GM10248 (cell line): ENCODE data around the gene EIF4E.

Experiments used
- CTCF ChIA-PET: fragments of 300-600 bp; sonication (Branson Sonifier 250); formaldehyde crosslinking; extraction: SDS; loops from one replicate; lab custom pipeline; 2021; ENCODE audit warnings: antibody characterized with exemption; lab: Yijun Ruan, JAX
- POLR2A ChIA-PET: fragments of 350-650 bp; sonication (Branson Sonifier 250); formaldehyde crosslinking; extraction: SDS; loops from one replicate; lab custom pipeline; 2020; ENCODE audit warnings: antibody characterized with exemption; lab: Yijun Ruan, JAX
- DNase-seq: peaks from one replicate; pipeline ENCODE4 v3.0.0; 2012; ENCODE audit errors: extremely low spot score
- CTCF ChIP-seq: IDR thresholded peaks from 2 replicates; pipeline ENCODE4 v1.5.1; 2012; ENCODE audit warnings: mild to moderate bottlenecking, low read depth; ENCODE audit errors: extremely low read depth, missing control alignments, control extremely low read depth

Gene EIF4E

GRCh38 chr4:98905839-98906238, 23.1 kb downstream of the EIF4E start:
- no peak for DNase-seq
- no peak for TF ChIP-seq CTCF
- POLR2A ChIA-PET, result no interaction called here
- CTCF ChIA-PET, result no interaction called here

- TF ChIP-seq CTCF, result no peak
- CTCF ChIA-PET, result no interaction called here
- POLR2A ChIA-PET, result no interaction called here
- DNase-seq, result no peak
Observed at GRCh38 chr4:98905297-98905696, 23.6 kb downstream of the EIF4E start.

GRCh38 chr4:98903963-98904362, 25.0 kb downstream of the EIF4E start:
- POLR2A ChIA-PET, result no interaction called here
- CTCF ChIA-PET, result interaction anchor here (1.9 kb wide), 1 partner anchor 11 kb away, joined by 4 read pairs; no protein-coding TSS in a partner anchor

GRCh38 chr4:98903561-98903960, 25.4 kb downstream of the EIF4E start:
- no peak for DNase-seq
- POLR2A ChIA-PET, result no interaction called here
- CTCF ChIA-PET, result interaction anchor here (1.9 kb wide), 1 partner anchor 11 kb away, joined by 4 read pairs; no protein-coding TSS in a partner anchor
- TF ChIP-seq CTCF, result no peak

More at GRCh38 chr4:98903963-98904362, 25.0 kb downstream of the EIF4E start:
- DNase-seq, result no peak
- TF ChIP-seq CTCF, result no peak

GRCh38 chr4:98899277-98899676, 29.7 kb downstream of the EIF4E start:
- no peak for TF ChIP-seq CTCF
- ChIA-PET CTCF (no interaction called here), POLR2A (no interaction called here)
- DNase-seq, result no peak

GRCh38 chr4:98891478-98892337, 37.2 kb downstream of the EIF4E start:
- ChIA-PET CTCF (interaction anchor here (1.3 kb wide), 1 partner anchor 10 kb away, joined by 4 read pairs; no protein-coding TSS in a partner anchor), POLR2A (no interaction called here)
- TF ChIP-seq CTCF, result no peak
- DNase-seq, result no peak
